B cell (primary cell): ENCODE data around the gene ROR2. TPM values are rescaled to one million over a fixed set of nuclear protein-coding genes. Genes with fewer than 3 reads are reported as not detected.

Experiments
- ATAC-seq: fragments of 200-7000 bp; cut with Tn5 transposase; one replicate; pipeline ENCODE4 v1.10.0; 2021; ENCODE audit warnings: low read depth, mild to moderate bottlenecking, moderate number of reproducible peaks, moderate library complexity
- CTCF ChIA-PET: fragments of 350-600 bp; sonication (Branson Sonifier 250); formaldehyde crosslinking; loops from one replicate; lab custom pipeline; 2021; ENCODE audit warnings: antibody characterized with exemption, inconsistent platforms; lab: Charles Lee
- POLR2A ChIA-PET: fragments of 350-600 bp; sonication (Branson Sonifier 250); formaldehyde crosslinking; loops from one replicate; lab custom pipeline; 2021; ENCODE audit warnings: antibody characterized with exemption; lab: Charles Lee
- DNase-seq: peaks from one replicate; pipeline ENCODE4 v3.0.0; 2013
- H2AFZ ChIP-seq: 2 replicates; pipeline ENCODE4 v1.6.1; 2012; ENCODE audit warnings: mild to moderate bottlenecking, low read depth, low read length; ENCODE audit not compliant: insufficient read depth, poor library complexity, severe bottlenecking
- H3K27ac ChIP-seq, 2 donors: 1 replicate in 1 of 2; 2 replicates in 1 of 2; pipeline ENCODE4 v1.5.1; 2012 to 2013; ENCODE audit warnings: low read length in 2 of 2, mild to moderate bottlenecking in 2 of 2, moderate library complexity in 1 of 2
- H3K27me3 ChIP-seq, 4 experiments: fragments of 200-600 bp in 1 of 4; sonication (generic) in 1 of 4; replicated peaks in 1 of 4; 1 replicate in 2 of 4; 2 replicates in 2 of 4; pipeline versions ENCODE4 v1.6.1 to v1.7.0; 2013 to 2016; ENCODE audit warnings: low read length in 3 of 4, mild to moderate bottlenecking in 2 of 4, mixed read lengths in 1 of 4, moderate library complexity in 1 of 4; ENCODE audit not compliant: insufficient read depth in 4 of 4, control insufficient read depth in 3 of 4; ENCODE audit errors: control extremely low read depth in 1 of 4
- H3K36me3 ChIP-seq, 2 experiments: replicated peaks in 1 of 2; 1 replicate in 1 of 2; 2 replicates in 1 of 2; pipeline versions ENCODE4 v1.6.1 to v1.7.1; 2013; ENCODE audit warnings: low read length in 1 of 2; ENCODE audit not compliant: insufficient read depth in 2 of 2, control insufficient read depth in 1 of 2; ENCODE audit errors: control extremely low read depth in 1 of 2, extremely low read depth in 1 of 2
- H3K4me1 ChIP-seq, 2 donors: fragments of 200-600 bp in 1 of 2; sonication (generic) in 1 of 2; 1 replicate in 1 of 2; 2 replicates in 1 of 2; pipeline versions ENCODE4 v1.5.1 to v1.6.1; 2013 to 2017; ENCODE audit warnings: low read length in 2 of 2; ENCODE audit not compliant: control insufficient read depth in 2 of 2, insufficient read depth in 2 of 2
- H3K4me2 ChIP-seq: replicated peaks from 2 replicates; pipeline ENCODE3; 2012; ENCODE audit warnings: mild to moderate bottlenecking, low read depth, low read length; ENCODE audit not compliant: poor library complexity, severe bottlenecking
- H3K4me3 ChIP-seq, 5 experiments: fragments of 200-600 bp in 1 of 5; sonication (generic) in 1 of 5; 1 replicate in 3 of 5; 2 replicates in 2 of 5; pipeline versions ENCODE4 v1.5.1 to v1.7.0; 2011 to 2016; ENCODE audit warnings: low read length in 4 of 5, mild to moderate bottlenecking in 4 of 5, low read depth in 2 of 5, control low read depth in 1 of 5, moderate library complexity in 1 of 5; ENCODE audit not compliant: insufficient read depth in 1 of 5; ENCODE audit errors: control extremely low read depth in 1 of 5, extremely low read depth in 1 of 5
- H3K79me2 ChIP-seq: fragments of 200-600 bp; sonication (generic); one replicate; pipeline ENCODE4 v1.6.0; 2016; ENCODE audit warnings: low read length; ENCODE audit not compliant: control insufficient read depth, insufficient read depth
- H3K9ac ChIP-seq: fragments of 200-600 bp; sonication (generic); 2 replicates; pipeline ENCODE4 v1.6.1; 2017; ENCODE audit warnings: mild to moderate bottlenecking, low read length, moderate library complexity
- H3K9me3 ChIP-seq, 3 donors: one replicate each; pipeline versions ENCODE4 v1.6.1 to v1.7.1; 2013; ENCODE audit warnings: low read length in 2 of 3; ENCODE audit not compliant: control insufficient read depth in 2 of 3, insufficient read depth in 1 of 3; ENCODE audit errors: control extremely low read depth in 1 of 3
- H4K20me1 ChIP-seq: 2 replicates; pipeline ENCODE4 v1.6.0; 2012; ENCODE audit warnings: mild to moderate bottlenecking, low read length; ENCODE audit not compliant: insufficient read depth, control insufficient read depth, poor library complexity, severe bottlenecking
- H3K27ac Mint-ChIP-seq: one replicate; pipeline ENCODE4 v1.8.0; 2021; ENCODE audit warnings: mixed read lengths
- H3K27me3 Mint-ChIP-seq: one replicate; pipeline ENCODE4 v1.8.0; 2021; ENCODE audit warnings: mixed read lengths
- H3K4me1 Mint-ChIP-seq: one replicate; pipeline ENCODE4 v1.8.0; 2021; ENCODE audit warnings: mixed read lengths
- H3K4me3 Mint-ChIP-seq: one replicate; pipeline ENCODE4 v1.8.0; 2021; ENCODE audit warnings: mixed read lengths
- H3K9me3 Mint-ChIP-seq: one replicate; pipeline ENCODE4 v1.8.0; 2022; ENCODE audit warnings: mixed read lengths; ENCODE audit not compliant: insufficient read depth
- EZH2 ChIP-seq: IDR thresholded peaks from 2 replicates; pipeline ENCODE4 v1.6.1; 2012; ENCODE audit warnings: borderline replicate concordance, low read depth, mild to moderate bottlenecking, moderate library complexity, low read length; ENCODE audit not compliant: insufficient read depth, poor library complexity, severe bottlenecking
- WGBS: methylation state at CpG from one replicate; pipeline ENCODE4 v1.1.5; 2013; ENCODE audit warnings: missing lambda C conversion rate; ENCODE audit not compliant: insufficient coverage; 5-methylcytosine and 5-hydroxymethylcytosine counted together
- intact Hi-C: fragments of 100-400 bp; cut with micrococcal nuclease; formaldehyde crosslinking; loops from one replicate; pipeline ENCODE4 v1.10.0; 2022
- polyA plus RNA-seq: library from polyadenylated mRNA; depleted of rRNA; stranded (reverse); fragments of >200 nt; gene quantifications from 2 replicates; pipeline ENCODE4 v1.2.3, GENCODE V29; 2012
- total RNA-seq, 2 donors: library from RNA; stranded (reverse); fragments of 120-200 nt in 1 of 2; gene quantifications; 1 replicate in 1 of 2; 2 replicates in 1 of 2; pipeline versions ENCODE4 v1.2.3 to v1.2.4, GENCODE V29; 2013 to 2022
- TF ChIP-seq, protein P1 (sequence below): fragments of 200-600 bp; IDR thresholded peaks from one replicate; pipeline ENCODE4 v1.8.0; 2022; ENCODE audit warnings: antibody characterized with exemption, mild to moderate bottlenecking

ROR2 gene
- total and polyA plus RNA-seq, 2 donors (not counting 1 experiment from before 2014, with no cell fraction given), result 0.21 to 0.49 TPM

GRCh38 chr9:91849694-91850093, 100.3 kb downstream of the ROR2 start:
- no peak overlapping the region for H3K27ac Mint-ChIP-seq
- H3K9me3 Mint-ChIP-seq, result no peaks in the 10 kb centered on the region
- no peaks in the 10 kb centered on the region for H3K79me2 ChIP-seq
- ATAC-seq (no peak), DNase-seq (no peak)
- intact Hi-C loops, result no loop called here
- H4K20me1 ChIP-seq, result no peaks in the 10 kb centered on the region
- no peak overlapping the region for H3K9ac ChIP-seq
- H3K27me3 ChIP-seq, result peaks cover 0 to 3% (median 0%) of the 10 kb centered on the region in 4 experiments
- no peaks in the 10 kb centered on the region for H3K4me1 ChIP-seq
- ChIA-PET CTCF (no interaction called here), POLR2A (no interaction called here)
- H3K27ac ChIP-seq, result no peak overlapping the region
- H2AFZ ChIP-seq, result no peak overlapping the region
- H3K4me3 ChIP-seq, result no peak overlapping the region
- H3K4me3 Mint-ChIP-seq, result no peak overlapping the region
- H3K36me3 ChIP-seq, result no peaks in the 10 kb centered on the region
- no CpG with 5 or more reads among the region's 3 CpGs for WGBS
- H3K27me3 Mint-ChIP-seq, result peaks cover 23% of the 10 kb centered on the region
- peaks cover 8% of the 10 kb centered on the region for H3K4me1 Mint-ChIP-seq
- H3K4me2 ChIP-seq, result no peak overlapping the region
- H3K9me3 ChIP-seq, result no peaks in the 10 kb centered on the region
- no peak for TF ChIP-seq EZH2
- TF ChIP-seq, protein P1, sequence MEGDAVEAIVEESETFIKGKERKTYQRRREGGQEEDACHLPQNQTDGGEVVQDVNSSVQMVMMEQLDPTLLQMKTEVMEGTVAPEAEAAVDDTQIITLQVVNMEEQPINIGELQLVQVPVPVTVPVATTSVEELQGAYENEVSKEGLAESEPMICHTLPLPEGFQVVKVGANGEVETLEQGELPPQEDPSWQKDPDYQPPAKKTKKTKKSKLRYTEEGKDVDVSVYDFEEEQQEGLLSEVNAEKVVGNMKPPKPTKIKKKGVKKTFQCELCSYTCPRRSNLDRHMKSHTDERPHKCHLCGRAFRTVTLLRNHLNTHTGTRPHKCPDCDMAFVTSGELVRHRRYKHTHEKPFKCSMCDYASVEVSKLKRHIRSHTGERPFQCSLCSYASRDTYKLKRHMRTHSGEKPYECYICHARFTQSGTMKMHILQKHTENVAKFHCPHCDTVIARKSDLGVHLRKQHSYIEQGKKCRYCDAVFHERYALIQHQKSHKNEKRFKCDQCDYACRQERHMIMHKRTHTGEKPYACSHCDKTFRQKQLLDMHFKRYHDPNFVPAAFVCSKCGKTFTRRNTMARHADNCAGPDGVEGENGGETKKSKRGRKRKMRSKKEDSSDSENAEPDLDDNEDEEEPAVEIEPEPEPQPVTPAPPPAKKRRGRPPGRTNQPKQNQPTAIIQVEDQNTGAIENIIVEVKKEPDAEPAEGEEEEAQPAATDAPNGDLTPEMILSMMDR, result no peak

- no peak overlapping the region for H3K4me2 ChIP-seq
- H2AFZ ChIP-seq, result no peak overlapping the region
- ATAC-seq, result no peak
- H3K4me1 ChIP-seq, result peaks cover 6 to 13% of the 10 kb centered on the region in 2 donors
- no peaks in the 10 kb centered on the region for H3K79me2 ChIP-seq
- H3K4me1 Mint-ChIP-seq, result peaks cover 17% of the 10 kb centered on the region
- H3K27ac ChIP-seq, result no peak overlapping the region
- 84% methylated on average over 3 of the region's 6 CpGs for WGBS
- no peaks in the 10 kb centered on the region for H3K9me3 Mint-ChIP-seq
- TF ChIP-seq EZH2, result no peak
- TF ChIP-seq, protein P1, result no peak
- H3K9ac ChIP-seq, result no peak overlapping the region
- intact Hi-C loops, result no loop called here
- H3K36me3 ChIP-seq, result no peaks in the 10 kb centered on the region
- no peak overlapping the region for H3K4me3 Mint-ChIP-seq
- CTCF ChIA-PET, result no interaction called here
- DNase-seq, result no peak
- H3K27me3 ChIP-seq, result peaks cover 0 to 8% (median 3%) of the 10 kb centered on the region in 4 experiments
- no peaks in the 10 kb centered on the region for H3K9me3 ChIP-seq
- no peaks in the 10 kb centered on the region for H4K20me1 ChIP-seq
- H3K27ac Mint-ChIP-seq, result no peak overlapping the region
- POLR2A ChIA-PET, result no interaction called here
- H3K27me3 Mint-ChIP-seq, result peaks cover 23% of the 10 kb centered on the region
- H3K4me3 ChIP-seq, result no peak overlapping the region
Measured at GRCh38 chr9:91848146-91848545, 101.9 kb downstream of the ROR2 start.
